GM23248 (cell line): ENCODE results near the gene COLEC11.

Experiments used
- EZH2 ChIP-seq: fragments of 200-600 bp; sonication (generic); IDR thresholded peaks from 2 replicates; pipeline ENCODE4 v1.6.1; 2018; ENCODE audit warnings: antibody characterized with exemption, mild to moderate bottlenecking; ENCODE audit not compliant: insufficient read depth, poor library complexity, severe bottlenecking
- EZH2phosphoT487 ChIP-seq: fragments of 200-600 bp; sonication (generic); IDR thresholded peaks from 2 replicates; pipeline ENCODE4 v1.6.1; 2018; ENCODE audit warnings: antibody characterized with exemption, moderate library complexity, mild to moderate bottlenecking, low read depth; ENCODE audit not compliant: insufficient read depth

- TF ChIP-seq EZH2 = no peak
- no peak for TF ChIP-seq EZH2phosphoT487
Observed at GRCh38 chr2:3679616-3680393, 84.9 kb downstream of the COLEC11 start.
